Esophagus mucosa (tissue), 1 donor: ENCODE results near the gene ARID1B. TPM values are rescaled to one million over a fixed set of nuclear protein-coding genes. Genes with fewer than 3 reads are reported as not detected.

Source experiments
- ATAC-seq: fragments of 200-7000 bp; cut with Tn5 transposase; one replicate; pipeline ENCODE4 v1.9.1; 2020
- total RNA-seq: library from RNA; stranded (reverse); gene quantifications from one replicate; pipeline ENCODE4 v1.2.4, GENCODE V29; 2023
- donor health status: DM: yes; HTN: yes; CAD: no.

Gene ARID1B
- 45.7 TPM for total RNA-seq

DNA sequence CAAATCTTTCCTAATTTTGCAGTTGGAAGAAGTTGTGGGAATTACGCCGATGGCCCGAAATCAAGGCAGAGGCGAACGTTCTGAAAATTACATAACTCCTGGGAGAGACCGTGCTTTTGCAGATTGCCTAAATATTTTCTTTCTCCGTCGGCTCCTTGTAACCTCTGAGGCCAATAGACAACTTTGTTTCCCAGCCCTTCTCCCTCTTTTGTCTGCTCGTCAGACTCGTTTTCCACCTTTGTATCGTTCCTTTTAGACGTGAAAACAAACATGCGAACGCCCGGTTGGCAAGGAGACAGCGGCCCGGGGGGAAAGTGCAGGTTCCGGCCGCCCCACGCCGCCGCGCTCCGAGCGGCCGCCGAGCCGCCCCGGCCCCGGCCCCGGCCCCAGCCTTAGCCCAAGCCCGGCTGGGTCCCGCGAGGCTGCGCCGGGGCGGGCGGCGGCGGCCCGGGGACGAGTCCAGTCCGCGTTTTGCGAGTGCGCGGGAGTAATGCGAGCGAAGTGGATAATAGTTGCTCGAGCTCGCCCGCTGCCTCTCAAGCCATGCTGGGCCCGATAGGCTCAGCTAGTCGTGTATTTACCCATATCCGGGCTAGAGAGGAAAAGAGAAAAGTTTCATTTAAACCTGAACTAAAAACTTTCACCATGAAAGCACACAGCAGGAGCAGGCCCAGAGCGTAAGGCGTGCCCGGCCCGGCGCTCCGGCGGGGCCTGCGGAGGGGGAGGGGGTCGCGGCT lies at the start of gene ARID1B:
ARID1B (plus strand) TSS at position 539 of the 737 bp plus-strand sequence. CDS start 303 bp downstream, outside the sequence.
- ATAC-seq = peak; percentile 78

DNA sequence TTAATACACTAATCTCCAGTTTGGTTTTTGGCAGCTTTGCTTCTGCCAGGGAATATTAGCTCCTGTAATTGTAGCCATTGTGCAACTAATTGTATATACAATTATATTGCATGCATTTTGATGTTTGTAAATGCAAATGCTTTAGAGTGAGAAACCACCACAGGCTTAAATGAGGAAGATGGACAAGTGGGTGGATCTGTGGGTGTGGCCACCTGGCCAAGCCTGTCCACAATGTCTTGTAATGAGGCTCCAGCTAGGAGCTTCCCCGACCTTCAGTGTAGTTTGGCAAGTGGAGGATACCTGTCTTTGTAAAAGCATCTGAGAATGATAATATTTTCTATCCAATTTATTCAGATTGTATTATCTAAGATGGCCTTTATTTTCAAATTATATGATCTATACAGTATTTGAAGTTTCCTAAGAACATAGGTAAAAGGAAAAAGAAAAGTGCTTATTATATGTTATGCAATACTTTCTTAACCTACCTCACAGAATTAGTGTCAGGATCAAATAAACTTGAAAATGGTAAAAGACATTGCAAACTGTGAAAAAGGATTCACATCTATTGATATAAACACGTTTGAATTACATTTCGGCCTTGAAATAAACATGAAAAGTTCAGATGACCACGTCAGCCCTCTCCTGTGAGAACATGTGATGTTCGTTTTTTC lies 49.3 kb upstream of the ARID1B start:
- ATAC-seq = no peak

DNA sequence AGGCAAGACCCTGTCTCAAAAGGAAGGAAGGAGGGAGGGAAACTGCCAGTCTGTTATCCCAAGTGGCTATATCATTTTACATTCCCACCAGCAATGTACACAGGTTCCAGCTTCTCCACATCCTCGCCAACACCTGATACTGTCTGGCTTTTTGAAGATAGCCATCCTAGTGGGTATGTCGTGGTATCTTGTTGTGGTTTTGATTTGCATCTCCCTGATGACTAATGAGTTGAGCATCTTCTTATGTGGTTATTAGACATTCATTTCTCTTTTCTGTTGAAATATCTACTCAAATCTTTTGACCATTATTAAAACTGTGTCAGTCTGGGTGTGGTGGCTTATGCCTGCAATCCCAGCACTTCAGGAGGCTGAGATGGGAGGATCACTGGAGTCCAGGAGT lies 47.9 kb upstream of the ARID1B start:
- ATAC-seq = no peak

DNA sequence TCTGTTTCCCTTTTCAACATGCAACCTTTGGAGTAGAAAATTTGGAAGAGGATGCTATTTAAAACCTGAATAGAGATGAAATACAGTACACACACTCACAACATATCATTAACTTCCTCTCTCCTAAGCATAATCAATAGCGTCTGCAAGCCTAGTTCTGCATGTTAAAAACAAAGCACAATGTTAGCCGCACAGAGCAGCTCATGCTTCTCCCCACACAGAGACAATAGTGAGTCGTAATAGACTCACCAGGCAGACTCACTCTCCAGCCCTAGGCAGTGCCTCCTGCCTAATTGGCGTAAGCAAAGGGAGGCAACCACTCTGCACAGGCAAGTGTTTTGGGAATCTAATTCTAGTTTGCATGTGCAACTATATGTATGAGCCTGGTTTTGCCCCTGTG lies 45.8 kb upstream of the ARID1B start:
- ATAC-seq = peak; percentile 45

DNA sequence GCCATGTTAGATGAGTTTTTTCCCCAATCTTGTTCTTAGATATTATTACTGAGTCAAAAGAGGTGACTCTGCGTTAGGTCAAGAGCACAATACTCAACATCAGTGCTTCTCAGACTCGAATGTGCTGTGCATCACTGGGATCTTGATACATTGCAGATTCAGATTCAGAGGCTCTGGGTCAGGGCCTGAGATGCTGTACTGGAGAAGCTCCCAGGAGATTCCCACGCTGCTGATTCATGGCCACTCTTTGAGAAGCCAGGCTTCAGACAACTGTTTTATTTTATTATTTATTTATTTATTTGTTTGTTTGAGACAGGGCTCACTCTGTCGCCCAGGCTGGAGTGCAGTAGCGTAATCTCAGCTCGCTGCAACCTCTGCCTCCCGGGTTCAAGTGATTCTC lies 41.4 kb upstream of the ARID1B start:
- ATAC-seq = no peak

DNA sequence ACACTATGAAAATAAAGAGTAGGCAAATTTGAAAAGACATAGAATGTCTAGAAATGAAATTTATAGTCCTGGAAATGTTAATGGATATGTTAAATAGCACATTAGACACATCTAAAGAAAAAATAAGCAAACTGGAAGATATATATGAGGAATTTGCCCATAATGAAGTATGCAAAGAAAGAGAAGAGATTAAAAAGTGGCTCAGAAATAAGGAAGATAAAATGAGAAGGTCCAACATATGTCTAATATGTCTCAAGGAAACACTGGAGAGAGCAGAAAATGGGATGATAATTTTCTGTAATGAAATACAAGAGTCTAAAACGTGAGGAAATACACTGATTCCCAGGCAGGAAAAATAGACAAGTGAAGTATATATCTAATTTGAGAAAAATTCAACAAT lies 36.6 kb upstream of the ARID1B start:
- ATAC-seq = no peak

DNA sequence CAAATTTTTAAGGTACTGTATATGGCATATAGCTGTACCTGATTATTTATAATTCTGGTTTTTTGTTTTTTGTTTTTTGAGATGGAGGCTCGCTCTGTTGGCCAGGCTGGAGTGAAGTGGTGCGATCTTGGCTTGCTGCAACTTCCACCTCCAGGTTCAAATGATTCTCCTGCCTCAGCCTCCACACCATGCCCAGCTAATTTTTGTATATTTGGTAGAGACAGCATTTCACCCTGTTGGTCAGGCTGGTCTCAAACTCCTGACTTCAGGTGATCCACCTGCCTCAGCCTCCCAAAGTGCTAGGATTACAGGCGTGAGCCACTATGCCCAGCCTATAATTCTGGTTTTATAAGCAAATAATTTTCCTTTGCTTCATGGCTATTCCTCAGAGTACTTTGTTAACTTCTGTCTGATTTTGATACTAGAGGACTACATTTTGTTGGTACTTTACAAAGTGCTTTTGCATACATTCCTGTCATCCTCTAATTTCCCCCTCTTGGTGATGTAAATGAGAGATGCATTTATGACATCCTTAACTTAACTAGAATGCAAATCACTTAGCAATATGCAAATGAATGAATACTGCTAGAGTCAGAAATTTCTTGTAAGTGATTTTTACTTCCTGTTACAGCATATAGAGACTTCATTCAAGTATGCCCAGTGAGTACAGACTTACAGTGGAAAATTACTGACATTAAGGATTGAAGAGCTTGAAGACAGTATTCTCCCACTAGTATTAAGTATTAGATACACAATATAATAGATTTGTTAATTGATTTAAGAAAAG lies 35.7 kb upstream of the ARID1B start:
- ATAC-seq = peak; percentile 63

DNA sequence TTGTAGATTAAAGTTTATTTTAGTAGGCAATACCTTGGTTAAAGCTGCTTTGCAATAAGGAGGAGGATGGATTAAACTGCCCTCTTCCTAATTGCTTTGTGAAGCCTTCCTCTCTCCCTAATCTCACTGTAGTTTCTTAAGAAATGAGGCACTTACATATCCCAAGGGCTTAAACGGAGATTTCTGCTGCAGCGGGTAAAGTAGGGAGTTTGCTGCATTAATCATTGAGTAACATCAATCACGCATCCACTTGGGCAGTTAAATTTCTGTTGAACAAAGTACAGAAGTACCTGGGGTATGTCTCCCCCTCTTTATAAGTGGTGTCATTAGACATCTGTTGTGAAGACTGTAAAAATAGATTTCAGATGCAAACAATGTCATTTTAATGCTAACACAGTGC lies 29.5 kb upstream of the ARID1B start:
- ATAC-seq = no peak

DNA sequence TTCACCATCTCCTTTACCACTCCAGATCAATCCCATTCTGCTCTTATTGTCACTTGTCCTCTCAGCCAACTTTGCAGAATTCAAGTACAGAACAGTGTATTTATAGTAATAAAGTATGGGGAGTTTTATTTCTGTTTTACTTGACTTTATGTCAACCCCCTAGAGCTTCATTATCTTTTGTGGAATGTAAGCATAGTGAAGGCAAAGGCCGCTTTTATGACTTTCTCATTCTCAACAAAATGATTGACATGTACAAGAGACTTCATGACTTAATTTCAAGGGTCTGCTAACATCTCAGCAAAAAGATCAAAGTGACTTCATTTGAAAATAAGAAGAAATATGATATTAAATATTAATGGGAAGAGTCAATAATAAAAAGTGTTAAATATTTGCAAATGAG lies 28.7 kb upstream of the ARID1B start:
- ATAC-seq = no peak

DNA sequence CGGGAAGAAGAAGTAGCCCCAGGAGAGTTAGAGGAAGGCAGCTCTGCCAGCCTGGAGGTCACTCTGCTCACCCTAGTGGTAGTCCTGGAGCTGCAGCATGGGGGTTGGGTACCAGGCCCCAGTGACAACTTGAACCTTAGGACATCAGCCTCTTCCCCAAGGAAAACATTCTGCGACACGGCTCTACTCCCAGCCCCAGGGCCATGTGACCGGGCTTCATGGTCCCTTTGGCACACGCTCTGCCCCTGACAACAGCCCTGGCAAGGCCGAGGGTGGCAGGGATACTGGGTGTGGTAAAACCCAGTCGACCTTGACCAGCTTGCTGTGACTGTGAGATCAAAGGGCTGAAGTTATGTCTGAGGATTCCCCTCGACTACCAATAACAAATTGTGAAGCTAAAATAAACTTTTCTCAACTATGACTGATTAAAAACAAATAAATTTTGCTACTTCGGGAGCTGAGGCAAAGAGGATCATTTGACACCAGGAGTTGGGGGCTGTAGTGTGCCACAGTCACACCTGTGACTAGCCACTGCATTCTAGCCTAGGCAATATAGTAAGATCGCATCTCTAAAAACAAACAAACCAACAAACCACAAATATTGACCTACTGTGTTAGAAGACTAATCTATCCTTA lies 24.4 kb upstream of the ARID1B start:
- peak; percentile 38 for ATAC-seq

DNA sequence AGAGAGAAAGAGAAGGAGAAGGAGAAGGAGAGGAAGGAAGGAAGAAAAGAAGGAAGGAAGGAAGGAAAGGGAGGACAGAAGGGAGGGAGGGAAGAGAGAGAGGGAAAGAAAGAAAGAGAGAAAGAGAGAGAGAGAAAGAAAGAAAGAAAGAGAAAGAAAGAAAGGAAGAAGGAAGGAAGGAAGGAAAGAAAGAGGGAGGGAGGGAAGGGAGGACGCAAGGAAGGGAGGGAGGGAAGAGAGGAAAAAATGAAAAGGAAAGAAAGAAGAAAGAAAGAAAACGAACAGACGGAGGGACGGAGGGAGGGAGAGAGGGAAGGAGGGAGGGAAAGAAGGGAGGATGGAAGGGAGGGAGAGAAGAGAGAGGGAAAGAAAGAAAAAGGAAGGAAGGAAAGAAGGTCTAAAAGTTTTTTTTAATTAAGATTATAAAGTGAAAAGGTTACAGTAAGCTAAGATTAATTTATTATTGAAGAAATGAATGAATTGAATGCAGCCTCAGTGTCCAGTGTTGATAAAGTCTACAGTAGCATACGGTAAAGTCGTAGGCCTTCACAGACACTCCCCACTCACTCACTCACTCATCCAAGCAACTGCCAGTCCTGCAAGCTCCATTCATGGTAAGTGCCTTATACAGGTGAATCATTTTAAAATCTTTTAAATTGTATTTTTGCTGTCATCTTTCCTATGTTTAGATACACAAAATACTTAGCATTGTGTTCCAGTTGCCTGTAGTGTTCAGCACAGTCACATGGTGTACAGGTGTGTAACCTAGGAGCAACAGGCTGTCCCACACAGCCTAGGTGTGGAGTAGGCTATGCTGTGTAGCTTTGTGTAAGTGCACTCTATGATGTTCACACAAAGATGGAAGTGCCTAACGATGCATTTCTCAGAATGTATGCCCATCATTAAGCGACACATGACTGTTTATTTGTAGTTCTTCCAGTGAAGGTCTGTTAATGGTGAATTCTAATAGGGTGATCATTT lies 20.3 kb upstream of the ARID1B start:
- no peak for ATAC-seq

DNA sequence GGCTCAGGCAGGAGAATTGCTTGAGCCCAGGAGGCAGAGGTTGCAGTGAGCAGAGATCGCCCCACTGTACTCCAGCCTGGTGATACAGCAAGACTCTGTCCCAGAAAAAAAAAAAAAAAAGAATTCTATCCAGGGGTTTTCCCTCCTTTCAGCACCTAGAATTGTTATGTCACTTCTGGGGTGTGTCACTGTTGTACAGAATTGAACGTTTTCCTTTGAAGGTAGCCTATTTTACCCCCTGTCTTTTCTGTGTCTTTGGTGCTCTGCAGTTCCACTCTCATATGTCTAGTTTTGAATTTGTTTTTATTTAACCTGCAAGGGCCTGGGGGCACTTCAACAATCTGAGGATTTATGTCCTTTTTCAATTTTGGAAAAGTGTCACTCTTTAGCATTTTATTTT lies 19.3 kb upstream of the ARID1B start:
- no peak for ATAC-seq

DNA sequence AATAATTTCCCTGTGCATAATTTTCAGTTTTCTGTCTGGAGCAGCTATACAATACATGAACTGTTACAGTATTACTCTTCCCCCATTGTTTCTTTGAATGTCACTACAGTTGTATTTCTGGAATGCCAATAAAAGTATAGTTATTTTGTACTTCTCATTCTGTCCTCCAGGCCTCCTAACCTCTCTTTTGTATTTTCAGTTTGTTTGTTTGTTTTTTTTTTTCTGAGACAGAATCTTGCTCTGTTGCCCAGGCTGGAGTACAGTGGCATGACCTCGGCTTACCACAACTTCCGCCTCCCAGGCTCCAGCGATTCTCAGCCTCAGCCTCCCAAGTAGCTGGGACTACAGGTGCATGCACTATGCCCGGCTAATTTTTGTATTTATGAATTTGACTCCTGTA lies 16.8 kb upstream of the ARID1B start:
- ATAC-seq = no peak

DNA sequence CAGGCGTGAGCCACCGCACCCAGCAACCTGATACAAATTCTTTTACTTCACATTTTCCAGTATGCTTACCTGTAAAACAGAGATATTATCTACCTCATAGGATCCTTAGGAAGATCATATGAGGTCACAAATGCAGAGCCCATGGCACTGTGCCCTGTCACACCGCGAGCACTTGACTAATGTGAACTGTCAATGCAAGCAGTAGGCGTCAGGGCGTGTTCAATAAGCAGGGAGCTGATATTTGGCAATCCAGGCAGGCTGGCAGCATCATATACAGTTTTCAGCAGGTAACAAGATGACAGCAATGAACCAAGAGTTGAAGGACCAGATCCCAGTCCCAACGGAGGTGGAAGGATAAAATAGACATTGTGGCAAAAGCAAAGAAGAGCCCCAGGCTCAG lies 14.6 kb upstream of the ARID1B start:
- ATAC-seq = peak; percentile 69

DNA sequence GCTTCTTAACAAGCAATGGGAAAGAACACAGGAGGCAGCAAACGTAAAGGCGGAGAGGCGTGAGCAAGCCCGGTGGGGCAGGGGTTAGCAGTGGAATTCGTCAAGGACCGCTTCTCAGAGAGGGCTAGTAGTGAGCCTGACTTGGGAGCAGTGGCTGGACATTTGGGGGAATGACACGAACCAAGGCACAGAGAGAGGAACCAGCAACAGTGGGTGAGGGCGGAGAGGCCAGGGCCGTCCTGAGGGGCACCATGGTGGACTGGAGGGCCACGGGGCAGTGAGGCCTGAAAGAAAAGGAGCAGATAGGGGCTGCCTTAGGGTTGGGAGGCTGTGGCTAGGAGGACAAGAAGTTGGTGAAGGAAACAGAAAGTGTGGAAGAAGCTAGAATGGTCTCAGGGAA lies 12.1 kb upstream of the ARID1B start:
- ATAC-seq = no peak

DNA sequence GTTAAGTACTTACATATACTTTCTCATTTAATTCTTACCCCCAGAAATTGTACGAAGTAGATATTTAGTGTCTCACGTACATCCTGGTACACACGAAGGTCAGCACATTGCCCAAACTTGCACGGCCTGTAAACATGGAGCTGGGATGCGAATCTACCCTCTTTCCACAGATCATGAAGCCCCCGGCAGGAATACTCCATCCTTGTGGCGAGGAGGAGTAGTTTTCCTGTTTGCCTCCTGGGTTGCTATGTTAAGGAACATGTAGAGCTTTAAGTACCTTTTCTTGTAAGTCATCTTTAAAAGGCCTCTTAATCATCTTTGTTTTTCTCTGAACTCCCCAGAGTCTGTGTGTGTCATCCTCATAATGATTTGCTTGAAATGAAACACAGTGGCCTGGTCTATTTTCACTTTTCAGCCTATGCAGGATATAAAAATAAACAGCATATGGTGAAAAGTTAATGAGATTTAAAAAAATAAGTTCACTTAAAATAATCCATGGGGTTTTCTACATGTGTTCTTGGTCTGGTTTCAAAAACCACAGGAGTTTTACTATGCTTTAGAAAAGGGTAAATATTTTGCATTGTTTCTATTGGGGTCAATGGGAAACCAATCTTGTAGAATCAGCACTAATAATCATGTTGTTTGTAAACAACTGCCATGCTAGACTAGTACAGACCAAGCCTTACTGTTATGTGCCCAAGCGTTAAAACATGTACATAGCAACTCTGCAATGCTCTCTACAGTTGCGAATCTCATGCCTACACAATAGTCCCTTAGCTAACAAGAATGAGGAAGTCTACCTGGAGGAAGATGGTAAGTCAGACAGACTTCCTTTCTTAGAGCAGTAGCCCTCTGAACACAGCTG lies 9.3 kb upstream of the ARID1B start:
- ATAC-seq = peak; percentile 41

DNA sequence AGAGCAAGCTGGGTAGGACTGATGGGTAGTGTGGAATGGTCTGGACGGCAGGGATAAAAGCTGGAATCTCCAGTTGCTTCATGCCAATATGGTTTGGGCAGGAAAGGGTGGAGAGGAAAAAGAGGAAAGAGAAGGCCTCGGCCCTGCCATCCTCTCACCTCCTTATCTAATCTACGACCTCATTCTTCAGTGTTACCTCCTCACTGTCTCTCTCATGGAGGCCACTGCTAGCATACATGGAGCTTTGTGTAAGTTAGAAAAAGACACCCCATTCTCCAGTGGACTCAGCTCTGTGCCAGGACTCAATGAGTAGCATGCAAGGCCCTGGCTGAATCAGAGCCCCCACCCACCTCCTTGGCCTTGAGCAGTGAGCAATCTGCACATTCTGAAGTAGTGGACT lies 6.1 kb upstream of the ARID1B start:
- ATAC-seq = no peak

DNA sequence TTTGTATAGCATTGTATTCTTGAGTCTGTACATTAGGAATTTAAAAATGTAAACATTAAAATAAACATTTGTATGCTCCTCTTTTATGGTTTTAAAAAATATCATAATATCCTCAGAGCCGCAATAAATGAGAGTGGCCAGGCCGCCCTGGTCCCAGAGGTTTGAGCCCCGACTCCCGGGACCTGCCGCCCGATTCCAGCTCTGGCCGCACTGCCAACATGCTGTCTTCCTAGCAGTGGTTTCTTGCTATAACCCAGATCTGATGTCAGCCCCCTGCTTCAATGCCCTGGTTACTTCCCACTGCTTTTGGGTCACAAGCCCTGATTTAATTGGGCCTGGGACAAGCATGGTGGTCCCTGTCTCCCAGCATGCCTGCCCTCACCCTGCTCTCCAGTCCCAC lies 5.4 kb upstream of the ARID1B start:
- ATAC-seq = no peak

DNA sequence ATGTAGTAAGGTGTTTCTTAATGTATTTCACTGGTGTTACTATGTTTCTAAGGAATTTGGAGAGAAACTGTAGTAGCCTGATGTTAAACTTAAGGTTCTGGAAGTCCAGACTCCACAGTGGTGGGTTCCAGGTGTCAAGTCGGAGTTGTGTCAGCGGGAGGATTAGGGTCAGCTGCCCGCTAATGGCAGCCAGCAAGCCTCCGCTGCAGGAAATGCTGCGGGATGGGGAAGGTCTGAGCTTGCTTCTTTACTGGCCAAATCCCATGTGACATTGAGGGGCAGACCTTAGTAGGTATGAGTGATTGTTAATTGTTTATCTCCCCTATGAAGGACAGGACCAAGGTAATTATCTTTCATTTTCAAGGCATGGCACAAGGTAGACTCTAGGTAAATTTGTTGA lies 3.7 kb upstream of the ARID1B start:
- no peak for ATAC-seq

DNA sequence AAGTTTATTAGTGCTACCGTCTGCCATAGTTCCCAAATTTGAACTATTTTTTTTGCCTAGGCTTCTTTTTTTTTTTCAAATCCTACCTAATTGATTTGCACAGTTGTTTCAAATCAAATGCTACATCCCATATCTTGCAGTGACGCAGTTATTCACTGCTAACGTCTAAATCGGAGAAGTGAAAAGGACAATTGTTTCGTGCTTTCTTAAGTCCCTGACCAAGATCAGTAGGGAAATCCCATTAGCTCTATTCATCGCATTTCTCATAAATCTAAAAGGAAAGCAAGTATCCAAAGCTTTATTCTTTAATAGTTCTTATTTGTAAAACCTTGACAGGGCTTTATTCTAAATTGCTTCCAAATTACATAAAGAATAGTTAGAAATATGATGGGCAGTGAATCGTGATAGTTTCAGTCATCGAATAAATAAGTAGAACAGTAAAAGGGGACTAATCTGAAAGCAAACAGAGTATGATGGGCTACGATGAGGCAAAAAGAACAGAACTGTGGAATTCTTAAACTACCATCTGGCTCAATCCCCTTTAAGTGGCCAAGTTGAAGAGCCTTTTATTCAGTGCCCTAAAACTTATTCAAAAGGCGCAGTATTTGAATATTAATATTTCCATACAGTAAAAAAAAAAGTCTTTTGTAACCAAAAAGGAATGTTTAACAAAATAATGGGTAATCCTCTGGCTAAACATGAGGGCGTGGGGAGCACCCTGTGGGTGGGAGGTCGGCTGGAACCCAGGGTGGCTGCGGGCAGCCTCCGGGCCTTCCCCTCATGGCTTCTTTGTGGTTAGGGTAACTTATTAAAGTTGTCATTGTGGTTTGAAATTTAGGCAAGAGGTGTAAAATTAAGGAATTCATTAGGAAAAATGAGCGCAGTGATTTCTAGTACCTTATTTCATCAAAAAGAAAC lies 3.0 kb upstream of the ARID1B start:
- ATAC-seq = no peak
